Keratinocyte (primary cell): ENCODE results near the gene TSPY4.
"Not testable (repeated sequence)": the region's sequence is repeated elsewhere in the genome, so short reads cannot be mapped to it uniquely, and the experiment has no call there.

Source experiments
- CTCF ChIP-seq, 3 experiments: IDR thresholded peaks in 1 of 3; conservative IDR thresholded peaks in 1 of 3; optimal IDR thresholded peaks in 1 of 3; 2 replicates in 2 of 3; 3 replicates in 1 of 3; pipeline versions ENCODE3 to v1.5.1; 2011; ENCODE audit warnings: low read length in 3 of 3, mild to moderate bottlenecking in 3 of 3, moderate library complexity in 2 of 3, control low read depth in 1 of 3, inconsistent platforms in 1 of 3; ENCODE audit not compliant: insufficient read depth in 2 of 3; ENCODE audit errors: extremely low read depth in 1 of 3
- EZH2 ChIP-seq: IDR thresholded peaks from one replicate; pipeline ENCODE4 v1.6.1; 2012; ENCODE audit warnings: inconsistent platforms, mild to moderate bottlenecking, low read length, moderate library complexity

- not testable (repeated sequence) for TF ChIP-seq CTCF (optimal IDR thresholded peaks at IDR 0.05 in 1 of 3, IDR thresholded peaks at IDR 0.05 in 1 of 3, conservative IDR thresholded peaks at IDR 0.05 in 1 of 3; ENCODE audit: extremely low read depth in 1 of 3, insufficient read depth in 2 of 3, low read length in 3 of 3); EZH2
Measured at GRCh38 chrY:9337164-9337563, at the start of gene TSPY4.
